Adrenal gland (tissue), 5 donors: ENCODE measurements around the gene CORO1C.

ENCODE experiments used
- POLR2A ChIP-seq, 2 donors: fragments of 450-650 bp; IDR thresholded peaks; one replicate each; pipeline ENCODE4 v1.6.1; 2017; ENCODE audit warnings: antibody characterized with exemption in 2 of 2, mild to moderate bottlenecking in 2 of 2, moderate library complexity in 1 of 2
- TF ChIP-seq, protein P1 (sequence below), 6 experiments: fragments of 450-650 bp in 4 of 6; fragments of 200-600 bp in 2 of 6; sonication (generic) in 1 of 6; IDR thresholded peaks; 1 replicate in 5 of 6; 2 replicates in 1 of 6; pipeline versions ENCODE4 v1.5.1 to v1.8.0; 2016 to 2021; ENCODE audit warnings: antibody characterized with exemption in 6 of 6, mild to moderate bottlenecking in 2 of 6, moderate library complexity in 1 of 6
- donor health status: DM: no; HTN: no; CAD: no.

DNA sequence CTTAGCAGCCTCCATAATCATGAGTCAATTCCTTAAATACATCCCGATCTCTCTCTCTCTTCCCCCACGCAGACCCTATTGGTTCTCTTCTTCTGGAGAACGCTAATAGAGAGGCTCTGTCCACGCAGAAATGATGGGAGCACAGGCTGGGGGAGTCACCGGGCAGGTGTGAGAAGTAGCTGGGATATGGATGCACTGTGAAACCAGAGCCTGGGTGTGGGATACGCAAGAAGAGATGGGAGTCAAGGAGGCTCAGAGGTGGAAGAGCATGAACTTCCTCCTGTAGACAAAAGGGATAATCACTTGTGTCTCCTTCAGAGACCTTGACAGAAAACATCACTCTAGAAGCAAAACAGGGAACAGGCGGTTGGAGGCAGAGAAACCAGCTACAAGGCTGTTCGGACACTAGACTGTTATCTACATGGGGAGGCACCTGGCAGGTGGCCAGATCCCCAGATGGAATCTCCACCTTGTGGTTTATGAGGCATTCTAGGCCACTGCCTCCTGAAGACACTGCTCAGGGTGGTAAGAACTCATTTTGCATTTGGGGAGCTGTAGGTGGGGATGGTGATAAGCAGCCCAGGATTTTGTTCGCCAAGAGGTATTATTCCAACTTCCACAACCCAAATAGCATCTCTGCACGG, 90.4 kb downstream of the CORO1C start:
- TF ChIP-seq POLR2A (IDR thresholded peaks at IDR 0.05), result no peak
- TF ChIP-seq, protein P1, sequence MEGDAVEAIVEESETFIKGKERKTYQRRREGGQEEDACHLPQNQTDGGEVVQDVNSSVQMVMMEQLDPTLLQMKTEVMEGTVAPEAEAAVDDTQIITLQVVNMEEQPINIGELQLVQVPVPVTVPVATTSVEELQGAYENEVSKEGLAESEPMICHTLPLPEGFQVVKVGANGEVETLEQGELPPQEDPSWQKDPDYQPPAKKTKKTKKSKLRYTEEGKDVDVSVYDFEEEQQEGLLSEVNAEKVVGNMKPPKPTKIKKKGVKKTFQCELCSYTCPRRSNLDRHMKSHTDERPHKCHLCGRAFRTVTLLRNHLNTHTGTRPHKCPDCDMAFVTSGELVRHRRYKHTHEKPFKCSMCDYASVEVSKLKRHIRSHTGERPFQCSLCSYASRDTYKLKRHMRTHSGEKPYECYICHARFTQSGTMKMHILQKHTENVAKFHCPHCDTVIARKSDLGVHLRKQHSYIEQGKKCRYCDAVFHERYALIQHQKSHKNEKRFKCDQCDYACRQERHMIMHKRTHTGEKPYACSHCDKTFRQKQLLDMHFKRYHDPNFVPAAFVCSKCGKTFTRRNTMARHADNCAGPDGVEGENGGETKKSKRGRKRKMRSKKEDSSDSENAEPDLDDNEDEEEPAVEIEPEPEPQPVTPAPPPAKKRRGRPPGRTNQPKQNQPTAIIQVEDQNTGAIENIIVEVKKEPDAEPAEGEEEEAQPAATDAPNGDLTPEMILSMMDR (IDR thresholded peaks at IDR 0.05), result no peak
